Dermis microvascular lymphatic vessel endothelial cell (primary cell): Measurements from ENCODE around the gene PRKN. TPM values are rescaled to one million over a fixed set of nuclear protein-coding genes. Genes with fewer than 3 reads are reported as not detected.
"Not testable (repeated sequence)": the region's sequence is repeated elsewhere in the genome, so short reads cannot be mapped to it uniquely, and the experiment has no call there.

Experiments used
- DNase-seq, 2 donors: peaks; one replicate each; pipeline versions ENCODE4 v3.0.0 to v3.0.0-alpha.2; 2010; ENCODE audit warnings: low read depth in 2 of 2
- total RNA-seq: library from RNA; depleted of rRNA; stranded (reverse); fragments of >200 nt; gene quantifications from 2 replicates; pipeline ENCODE4 v1.2.1, GENCODE V29; 2014

PRKN gene
- total RNA-seq, 1 donor from 2014 or later = 0.39 TPM

DNA sequence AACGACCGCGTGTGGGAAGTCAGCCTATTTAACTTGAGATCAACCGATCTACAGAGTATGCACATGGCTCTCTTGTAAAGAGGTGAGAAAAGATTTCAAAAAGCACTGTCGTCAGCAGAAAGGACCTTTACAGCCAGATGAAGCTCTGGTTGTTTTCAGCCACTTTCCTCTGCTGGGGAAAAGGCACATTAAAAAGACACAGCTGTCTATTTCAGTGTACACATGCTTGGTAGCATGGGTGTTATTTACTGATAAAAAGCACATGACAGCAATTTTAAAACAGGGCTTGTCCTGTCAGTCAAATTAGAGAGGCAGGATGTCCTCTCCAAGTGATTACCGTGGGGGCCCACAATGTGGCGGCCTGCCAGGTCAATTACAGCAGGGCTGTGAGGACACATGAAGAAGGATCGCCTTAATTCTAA, 188.9 kb downstream of the PRKN start:
- DNase-seq = no peak

DNA sequence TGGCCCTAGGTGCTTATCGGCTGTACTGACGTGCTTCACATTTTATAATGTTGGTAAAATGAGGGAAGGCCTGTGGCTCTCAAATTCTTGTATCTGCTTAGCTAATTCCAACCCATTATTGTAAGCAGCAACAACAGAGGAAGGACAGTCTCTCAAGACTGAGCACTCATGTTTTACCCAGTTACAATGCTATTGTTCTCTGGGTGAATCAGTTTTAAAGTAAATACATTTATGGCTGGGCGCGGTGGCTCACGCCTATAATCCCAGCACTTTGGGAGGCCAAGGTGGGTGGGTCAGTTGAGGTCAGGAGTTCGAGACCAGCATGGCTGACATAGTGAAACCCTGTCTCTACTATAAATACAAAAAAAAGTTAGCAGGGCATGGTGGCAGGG, 194.6 kb downstream of the PRKN start:
- no peak for DNase-seq

DNA sequence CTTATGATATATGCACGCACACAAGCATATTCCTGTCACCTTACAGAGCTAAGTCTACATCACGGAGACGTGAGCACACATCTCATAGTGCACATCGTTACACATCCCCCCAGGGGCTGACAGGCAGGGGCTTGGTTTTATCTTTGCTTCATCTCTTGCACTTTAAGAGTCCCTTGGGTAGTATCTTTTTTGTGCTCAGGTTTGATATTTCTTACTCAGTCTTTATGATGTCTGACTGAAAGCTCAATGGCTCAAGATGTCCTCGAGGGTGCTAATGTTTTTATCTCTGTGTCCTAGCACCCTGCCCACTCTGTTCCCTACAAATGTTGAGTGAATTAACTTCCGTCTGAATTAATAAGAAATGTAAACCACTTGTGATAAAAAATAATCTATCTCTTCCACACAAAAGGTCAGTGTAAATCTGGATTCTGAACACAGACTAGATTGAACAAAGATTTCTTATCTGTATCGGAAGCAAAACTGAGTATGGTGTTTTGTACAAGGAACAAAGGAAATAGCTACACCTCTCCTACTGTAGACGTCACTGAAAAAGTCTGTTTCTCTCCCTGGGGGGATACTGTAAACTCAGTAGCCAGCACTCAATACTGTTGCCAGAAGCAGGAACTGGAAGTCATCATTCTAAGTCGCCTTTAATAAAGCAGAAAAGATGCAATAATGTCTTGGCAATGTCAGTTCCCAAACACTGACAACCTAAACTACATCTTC, 195.1 kb downstream of the PRKN start:
- no peak for DNase-seq

DNA sequence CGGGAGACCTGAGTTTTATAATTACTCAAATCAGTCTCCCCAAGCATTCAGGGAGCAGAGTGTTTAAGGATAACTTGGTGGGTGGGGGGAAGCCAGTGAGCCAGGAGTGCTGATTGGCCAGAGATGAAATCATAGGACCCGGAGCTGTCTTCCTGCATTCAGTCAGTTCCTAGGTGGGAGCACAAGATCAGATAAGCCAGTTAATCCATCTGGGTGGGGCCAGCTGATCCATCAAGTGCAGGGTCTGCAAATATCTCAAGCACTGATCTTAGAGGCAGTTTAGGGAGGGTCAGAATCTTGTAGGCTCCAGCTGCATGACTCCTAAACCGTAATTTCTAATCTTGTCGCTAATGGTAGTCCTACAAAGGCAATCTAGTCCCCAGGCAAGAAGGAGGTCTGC, 196.2 kb downstream of the PRKN start:
- not testable (repeated sequence) for DNase-seq

DNA sequence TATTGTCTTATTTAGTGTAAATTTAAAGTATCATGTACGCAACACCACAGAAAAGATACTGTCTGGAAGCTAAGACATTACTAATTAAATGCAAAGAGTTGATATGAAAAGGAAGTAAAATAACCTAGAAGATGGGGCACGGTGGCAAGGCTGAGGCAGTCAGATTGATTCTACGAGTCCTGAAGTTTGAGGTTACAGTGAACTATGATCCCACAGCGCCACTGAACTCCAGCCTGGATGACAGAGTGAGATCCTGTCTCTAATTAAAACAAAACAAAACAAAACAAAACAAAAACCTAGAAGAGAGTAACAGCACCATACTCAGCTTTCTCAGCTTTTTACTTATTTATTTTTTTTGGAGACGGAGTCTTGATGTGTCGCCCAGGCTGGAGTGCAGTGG, 199.0 kb downstream of the PRKN start:
- DNase-seq = no peak

DNA sequence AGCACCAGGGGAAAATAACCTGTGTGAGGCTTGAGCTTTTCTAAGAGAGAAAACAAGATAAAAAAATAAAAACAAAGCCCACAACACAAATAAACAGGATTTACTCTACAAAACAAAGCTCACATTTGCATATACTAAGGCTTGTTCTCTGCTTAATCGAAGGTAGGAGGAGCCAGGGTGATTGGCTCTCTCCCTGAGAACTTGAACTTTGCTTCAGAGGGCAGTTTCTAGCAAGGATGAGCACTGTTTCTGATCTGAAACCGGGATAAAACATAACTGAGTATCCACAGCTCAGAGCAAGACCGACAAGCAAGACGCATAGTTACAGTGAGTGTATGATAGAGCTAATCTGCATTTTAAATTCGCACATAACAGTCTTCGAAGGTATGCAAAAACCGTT, 200.6 kb downstream of the PRKN start:
- no peak for DNase-seq

DNA sequence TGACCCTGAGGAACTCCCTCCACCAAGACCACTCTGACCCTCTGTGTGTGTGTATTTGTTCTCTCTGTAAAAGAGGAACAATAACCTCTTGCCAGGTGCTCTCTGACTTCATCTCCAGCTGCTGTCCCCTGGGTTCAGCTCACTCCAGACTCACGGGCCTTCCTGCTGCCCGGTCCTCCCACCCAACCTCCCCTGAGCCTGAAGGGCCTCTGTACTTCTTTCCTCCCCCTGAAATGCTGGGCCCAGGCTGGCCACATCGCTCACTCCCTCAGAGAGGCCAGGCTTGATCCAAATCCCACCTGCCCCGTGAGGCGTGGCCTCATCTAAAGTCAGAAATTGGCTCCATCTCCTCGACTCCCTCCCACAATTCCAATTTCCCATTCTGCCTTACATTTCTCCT, 202.4 kb downstream of the PRKN start:
- DNase-seq = no peak

DNA sequence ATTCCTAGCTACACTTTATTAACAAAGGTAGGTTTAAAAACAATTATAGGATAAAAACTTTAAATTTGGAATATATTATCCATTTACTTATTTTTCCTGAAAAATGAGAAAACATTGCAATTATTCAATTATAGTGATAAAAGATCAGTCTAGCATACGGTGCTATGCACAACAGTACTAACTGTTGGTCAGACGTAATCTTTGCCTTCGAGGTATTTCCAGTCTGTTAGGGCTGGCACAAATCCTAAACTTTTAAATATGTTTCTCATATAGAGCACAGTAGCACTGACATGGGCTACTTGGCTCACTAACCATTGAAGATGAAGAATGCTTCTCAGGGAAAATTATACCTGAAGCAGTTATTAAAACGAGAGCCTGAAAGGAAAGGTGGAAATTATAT, 214.8 kb downstream of the PRKN start:
- no peak for DNase-seq

DNA sequence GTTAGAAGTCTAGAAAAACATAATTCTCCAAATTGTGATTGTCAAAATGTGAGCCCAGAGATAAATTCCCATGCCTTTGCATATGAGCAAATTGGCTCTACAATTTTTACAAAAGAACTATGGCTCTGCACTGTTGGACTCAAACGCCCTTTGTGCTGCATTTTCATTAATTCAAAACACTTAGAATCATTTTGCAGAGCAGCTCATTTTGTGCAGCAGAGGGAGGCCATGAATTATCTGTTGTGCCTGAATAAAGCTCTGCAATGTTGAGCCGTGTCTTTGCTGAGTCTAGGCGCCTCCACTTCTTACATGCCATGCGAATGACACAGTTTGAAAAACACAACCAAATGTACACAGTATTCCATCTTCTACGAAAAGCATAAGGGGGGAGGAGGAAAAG, 230.2 kb downstream of the PRKN start:
- DNase-seq = no peak

DNA sequence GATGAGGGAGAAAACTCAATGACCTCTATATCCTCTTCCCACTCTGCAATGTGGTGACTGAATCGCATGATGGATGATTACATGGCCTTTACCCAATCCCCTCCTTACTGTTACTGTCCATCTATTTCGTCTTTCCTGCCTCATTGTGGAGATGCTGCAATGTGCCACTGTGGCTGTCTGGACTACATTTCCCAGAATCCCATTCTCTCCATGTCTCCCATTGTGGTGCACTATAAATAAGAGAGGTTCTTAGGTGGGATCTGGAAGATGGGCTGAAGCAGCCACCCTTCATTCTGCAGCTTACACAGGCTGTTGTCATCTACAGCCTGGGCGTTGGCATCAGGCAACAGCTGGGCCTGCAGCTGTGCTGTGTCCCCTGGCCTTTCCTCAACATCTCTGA, 233.6 kb downstream of the PRKN start:
- DNase-seq = no peak

DNA sequence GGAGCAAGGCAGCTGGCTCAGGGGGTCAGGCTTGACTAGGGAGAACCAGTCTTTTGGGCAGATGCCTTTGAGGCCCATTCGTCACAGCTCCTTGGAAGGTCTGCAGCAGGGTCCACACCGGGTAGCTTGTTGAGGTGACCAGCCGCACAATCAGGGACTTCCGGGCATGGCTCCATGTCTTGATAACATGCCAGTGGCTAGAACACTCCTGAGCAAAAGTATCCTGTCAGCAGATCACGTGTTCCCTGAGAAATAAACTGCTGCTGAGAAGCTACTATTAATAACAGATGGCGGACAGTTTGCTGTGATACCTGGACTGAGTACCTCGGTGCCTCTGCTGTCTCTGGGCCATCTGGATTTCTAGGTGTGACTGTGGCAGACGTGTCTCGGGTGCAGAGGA, 235.9 kb downstream of the PRKN start:
- DNase-seq = no peak

DNA sequence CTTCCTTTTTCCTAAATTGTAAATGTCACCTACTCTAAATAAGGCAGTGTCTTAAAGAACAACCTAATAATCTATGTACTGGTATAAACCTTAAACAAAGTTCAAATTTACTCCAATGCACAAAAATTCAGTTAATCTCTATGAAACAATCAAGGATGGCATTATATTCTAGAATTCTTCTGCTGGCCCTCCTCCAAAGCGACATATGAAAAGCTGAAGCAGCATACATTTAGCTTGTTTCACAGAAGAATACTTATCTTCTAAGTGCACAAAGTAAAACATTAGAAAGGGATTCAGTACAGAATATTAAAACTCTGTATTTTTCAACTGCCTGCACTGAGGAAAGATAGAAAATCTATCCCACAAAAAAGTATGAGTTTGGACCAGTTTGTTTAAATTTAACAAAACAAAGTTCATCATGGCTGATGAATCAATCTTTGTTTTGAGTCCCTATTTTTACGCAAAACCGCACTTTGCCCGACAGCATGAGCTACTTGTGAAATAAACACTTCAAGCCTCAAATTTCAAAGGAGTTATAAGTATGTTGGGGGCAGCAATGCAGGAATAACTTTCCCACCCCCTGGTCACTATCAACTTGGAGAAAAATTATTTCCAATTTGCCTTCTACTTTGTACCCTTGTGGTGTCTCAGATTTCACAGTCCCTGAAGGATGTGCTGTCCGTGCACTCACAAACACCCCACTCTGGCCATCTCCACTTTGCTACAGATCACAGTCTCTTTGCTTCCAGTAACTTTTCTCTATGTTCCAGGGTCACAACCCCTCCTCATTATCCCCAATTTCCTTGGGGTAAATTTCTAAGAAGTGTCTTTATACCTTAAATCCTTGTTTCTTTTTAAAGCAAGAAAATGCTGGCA, 238.2 kb downstream of the PRKN start:
- no peak for DNase-seq

DNA sequence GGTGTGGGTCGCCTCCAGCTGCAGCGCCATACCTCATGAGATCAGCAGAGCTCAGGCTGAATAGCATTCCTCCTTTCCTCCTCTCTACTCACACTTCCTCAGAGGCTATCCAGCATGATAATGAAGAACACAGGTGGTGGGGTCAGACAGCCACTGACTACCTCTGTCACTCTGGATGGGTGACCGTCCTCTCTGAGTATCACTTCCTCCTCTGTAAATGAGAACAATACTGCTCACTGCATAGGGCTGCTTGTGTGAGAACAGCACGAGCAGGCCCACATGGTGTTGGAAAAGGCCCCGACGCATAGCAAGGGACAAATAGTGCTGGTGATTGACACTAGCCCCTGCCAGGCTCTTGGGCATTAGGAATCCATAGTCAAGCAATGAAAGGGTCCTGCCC, 239.1 kb downstream of the PRKN start:
- no peak for DNase-seq

DNA sequence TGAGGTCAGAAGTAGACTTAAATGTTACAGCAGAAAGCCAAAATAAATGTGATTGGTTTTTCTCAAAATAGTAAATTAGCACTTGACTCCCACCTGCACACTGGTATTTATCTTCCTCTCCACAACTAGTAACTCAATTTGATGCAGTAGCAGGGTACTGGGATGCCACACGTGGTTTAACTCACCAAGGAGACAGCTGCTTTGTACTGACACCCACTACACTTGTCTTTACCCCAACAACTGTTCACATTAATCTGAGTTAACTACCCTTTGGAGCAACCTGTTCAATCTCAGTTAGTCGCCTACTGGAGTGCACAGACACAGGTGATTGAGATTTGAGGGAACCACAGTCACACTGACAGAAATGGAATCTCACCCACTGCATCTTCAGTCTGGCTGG, 242.1 kb downstream of the PRKN start:
- no peak for DNase-seq

DNA sequence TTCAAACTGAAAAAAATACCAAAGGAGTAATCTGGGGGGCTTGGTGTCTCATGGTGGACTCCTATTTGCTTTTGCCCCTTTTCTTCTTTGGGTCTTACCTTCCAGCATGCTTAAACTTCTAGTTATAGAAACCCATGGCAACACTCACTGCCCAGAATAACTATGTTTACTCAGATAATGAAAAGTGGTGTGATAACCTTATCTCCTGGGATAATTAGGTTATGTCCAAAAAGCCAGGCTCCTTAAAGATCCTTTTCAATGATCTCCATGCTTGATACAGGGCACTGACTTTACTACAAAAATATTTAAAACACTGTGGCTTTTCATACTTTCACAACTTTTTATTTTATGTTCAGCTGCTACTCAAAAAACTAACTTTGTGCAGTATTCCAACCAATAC, 245.6 kb downstream of the PRKN start:
- DNase-seq = no peak

DNA sequence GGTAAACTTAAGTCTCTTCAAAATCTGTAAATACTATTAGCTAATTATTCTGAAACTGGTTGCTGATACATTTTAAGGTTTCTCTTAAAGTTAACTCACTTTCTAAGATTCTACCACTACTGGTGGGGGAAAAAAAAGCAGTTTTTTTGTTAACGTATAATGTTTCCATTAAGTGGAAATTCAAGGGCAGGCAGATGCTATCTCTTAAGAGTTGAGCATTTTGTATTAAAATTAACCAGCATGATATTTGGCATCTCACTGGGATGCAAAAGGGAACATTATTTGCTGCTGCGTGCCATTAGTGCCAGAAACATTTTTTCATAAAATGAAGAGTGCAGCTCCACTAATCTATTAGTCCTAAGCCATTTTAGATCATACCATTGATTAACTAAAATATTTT, 246.2 kb downstream of the PRKN start:
- no peak for DNase-seq

DNA sequence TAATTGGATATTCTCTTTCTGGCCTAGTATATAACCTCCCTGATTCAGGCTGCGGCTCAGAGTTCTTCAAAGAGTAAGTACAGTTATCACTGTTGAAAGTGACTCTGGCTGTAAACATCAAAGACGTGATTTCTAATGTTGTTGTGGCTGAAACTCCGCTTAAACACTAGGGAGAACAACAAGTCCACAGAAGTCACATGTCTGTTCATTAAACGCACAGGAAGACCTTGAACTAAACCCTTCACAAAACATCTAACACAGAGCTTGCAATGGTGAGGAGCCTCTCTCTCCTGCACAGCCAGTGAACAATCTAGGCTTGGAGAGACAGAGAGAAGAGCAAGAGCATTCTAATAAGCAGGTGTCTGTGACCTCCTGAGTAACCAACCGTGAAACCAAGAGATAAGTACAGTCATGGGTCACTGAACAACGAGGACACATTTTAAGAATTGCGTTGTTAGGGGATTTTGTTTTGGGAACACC, 249.3 kb downstream of the PRKN start:
- DNase-seq = no peak

DNA sequence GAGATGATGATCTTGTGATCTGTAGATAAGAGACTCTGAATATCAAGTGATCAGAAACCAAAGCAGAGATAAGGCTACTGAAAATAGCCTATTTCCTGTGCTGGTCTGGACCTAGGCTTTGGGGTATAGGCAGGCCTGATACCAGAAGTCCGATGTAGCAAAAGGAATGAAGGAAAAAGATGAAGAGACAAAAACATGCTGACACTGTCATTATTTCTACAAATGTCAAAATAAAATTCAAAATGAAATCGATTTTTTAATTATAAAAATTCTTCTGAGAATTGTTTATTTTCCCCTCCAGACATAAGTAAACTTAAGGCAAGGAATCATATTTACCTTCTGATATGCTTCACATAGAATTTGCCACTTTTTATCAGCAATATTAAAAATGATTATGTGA, 252.8 kb downstream of the PRKN start:
- DNase-seq = no peak

DNA sequence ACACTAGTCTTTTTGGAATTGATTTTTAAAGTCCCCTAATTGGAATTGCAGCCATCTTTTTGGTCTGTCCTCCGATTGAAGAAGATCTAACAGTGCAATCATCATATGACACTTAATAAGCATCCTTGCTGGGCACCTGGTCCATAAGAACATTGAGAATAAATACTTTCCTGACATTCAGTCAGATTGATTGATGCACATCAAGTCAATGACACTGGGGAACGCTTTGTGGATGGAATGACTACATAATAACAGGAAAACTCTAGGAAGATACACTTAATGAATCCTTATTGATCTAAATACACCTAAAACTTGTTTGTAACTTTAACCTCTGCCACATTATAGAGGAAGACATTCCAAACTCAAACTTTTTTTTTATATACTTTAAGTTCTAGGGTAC, 255.7 kb downstream of the PRKN start:
- DNase-seq = no peak

DNA sequence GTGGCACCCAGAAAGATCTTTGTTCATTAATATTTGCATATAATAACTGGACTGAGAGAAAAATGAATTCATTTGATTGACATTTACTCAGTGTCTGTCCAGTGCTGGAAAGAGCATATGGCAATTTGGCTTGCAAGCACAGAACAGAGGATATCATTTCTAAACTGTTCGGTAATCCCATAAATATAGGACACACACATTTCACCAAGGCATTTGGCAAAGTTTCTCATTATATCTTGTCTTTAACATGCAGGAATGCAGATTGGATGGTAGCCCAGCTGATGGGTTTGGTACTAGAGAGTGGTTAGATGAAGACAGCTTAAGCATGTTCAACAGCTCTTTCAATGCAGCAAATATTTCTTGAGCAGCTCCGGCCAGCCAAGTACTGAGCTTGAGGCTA, 259.2 kb downstream of the PRKN start:
- DNase-seq = no peak

DNA sequence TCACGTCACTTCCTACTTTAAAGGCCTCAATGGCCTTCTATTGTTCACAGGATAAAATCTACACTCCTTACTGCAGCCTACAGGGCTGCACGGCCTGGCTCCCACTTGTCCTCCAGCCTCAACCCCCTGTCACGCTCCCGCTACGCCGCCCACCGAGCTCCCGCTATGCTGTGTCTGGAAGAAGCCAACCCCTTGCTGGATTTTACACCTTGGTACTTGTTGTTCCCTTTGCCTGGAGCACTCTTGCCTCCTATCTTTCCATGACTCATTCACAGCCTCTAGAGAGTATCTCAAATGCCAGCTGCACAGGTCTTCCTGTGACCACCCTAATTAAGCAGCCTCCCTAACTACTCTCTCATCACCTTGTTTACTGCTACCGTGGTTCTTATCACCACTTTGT, 259.9 kb downstream of the PRKN start:
- no peak for DNase-seq

DNA sequence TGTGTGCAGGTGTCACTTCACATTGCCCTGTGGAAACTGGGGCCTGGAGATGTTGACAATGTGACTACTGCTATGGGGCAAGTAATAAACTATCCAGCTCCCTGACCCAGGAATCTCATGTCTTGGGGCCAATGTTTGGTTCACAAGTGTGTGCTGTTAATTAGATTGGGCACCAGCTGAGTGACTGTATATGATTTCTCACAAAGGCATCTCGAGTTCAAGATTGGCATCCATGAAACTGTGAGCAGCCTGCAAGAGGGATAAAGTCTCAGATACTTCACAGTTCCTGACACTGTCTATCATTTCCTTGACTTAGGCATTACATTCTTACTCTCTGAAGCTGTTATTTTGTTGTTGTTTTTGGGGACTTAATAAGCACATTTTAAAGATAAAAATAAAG, 264.0 kb downstream of the PRKN start:
- DNase-seq = no peak

DNA sequence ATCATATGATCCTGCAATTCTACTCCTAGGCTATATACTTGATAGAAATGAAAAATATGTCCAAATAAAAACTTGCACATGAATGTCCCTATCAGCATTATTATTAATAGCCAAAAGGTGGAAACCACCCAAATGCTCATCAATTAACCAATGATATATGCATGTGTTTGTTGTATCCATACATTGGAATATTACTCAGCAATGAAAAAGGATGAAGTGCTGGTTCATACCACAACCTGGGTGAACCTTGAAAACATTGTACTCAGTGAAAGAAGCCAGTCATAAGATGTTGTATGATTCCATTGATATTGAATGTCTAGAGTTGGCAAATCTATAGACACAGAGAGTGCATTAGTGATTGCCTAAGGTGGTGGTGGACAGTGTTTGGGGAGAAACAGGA, 267.6 kb downstream of the PRKN start:
- no peak for DNase-seq
